ENCODE measurements around the gene FABP3.
"Not testable (repeated sequence)": the region's sequence is repeated elsewhere in the genome, so short reads cannot be mapped to it uniquely, and the experiment has no call there.

FABP3 gene

DNA sequence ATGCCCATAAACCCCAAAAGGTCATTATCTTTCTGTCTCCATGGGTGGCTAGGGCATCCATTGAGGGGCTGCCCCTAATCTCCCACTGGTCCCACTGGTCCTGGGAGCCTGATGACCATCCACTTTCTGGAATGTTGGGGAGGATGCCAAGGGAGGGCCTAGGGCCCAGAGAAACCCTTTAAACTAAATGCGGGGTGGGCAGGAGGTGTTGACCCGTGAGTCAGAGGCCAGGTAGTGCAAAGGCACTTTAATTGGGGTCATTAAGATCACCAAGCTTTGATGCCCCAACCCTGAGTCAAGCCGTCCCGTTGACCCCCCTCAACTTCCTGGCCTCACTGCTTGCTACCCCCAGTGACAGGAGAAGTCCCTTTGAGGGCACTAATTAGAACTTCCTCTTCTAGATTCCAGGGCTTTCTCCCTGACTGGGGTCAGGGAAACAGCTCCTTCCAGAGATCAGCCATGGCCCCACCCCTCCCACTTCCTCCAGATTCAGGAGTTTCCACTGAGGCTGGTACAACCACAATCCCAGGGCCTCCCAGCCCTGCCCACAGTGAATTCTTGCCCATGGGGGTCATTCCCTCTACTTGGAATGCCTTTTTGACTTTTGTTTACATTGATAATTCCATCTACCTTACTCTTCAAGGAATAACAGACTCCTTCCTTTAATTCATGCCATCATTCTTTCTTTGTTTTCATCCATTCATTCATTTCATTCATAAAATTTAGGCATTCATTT lies 24.7 kb upstream of the FABP3 start:
- no peak for DNase-seq

- DNase-seq = no peak
Measured at GRCh38 chr1:31396633-31397351, 23.9 kb upstream of the FABP3 start.

- DNase-seq = peak; percentile 76
Measured at GRCh38 chr1:31394584-31395193, 21.8 kb upstream of the FABP3 start.

DNA sequence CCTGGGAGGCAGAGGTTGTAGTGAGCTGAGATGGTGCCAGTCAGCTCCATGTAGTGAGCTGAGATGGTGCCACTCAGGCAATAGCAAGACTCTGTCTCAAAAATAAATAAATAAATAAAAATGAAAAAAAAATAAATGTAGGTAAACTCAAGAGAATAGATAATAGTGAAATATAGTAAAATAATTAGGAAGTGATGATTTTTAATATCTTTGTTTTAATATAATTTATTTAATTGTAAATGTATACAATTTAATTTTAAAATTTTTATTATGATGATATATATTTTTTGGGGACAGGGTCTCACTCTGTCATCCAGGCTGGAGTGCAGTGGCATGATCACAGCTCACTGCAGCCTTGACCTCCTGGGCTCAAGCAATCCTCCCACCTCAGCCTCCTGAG lies 20.6 kb upstream of the FABP3 start:
- DNase-seq = no peak

DNA sequence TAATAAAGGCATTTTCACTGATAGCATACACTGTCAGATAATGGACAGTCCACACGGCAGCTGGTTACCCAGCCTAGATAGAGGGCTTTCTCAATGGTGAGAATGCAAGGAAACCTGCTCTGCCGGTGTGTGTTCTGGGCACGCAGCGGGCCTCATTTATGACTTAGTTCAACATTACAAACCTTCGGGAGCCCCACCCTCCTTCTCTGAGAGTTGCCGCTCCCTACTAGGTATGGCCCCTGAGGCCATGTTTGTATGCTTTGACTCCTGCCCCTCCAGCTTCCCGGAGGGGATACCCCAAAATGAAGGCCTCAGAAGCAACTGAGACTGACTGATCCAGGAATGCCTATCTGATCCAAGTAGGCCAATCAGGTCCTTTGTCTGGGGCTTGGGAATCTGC lies 17.2 kb upstream of the FABP3 start:
- no peak for DNase-seq

DNA sequence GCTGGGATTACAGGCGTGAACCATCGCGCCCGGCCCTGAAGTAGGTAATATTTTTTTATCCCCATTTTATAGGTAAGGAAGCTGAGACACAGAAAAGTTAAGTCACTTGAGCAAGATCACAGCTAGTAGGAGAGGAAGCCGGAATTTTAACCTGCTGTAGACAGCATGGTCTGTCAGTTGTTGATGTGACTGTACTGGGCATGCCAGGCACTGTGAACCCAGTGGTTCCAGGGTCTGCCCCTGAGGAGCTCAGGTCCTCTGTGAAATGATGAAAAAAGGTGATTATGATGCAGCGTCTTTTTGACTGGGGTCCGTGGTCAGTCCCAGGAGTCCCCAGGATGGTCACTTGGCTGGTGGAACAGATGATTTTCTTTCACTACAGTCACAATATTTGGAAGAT lies 16.7 kb upstream of the FABP3 start:
- DNase-seq = no peak

GRCh38 chr1:31387612-31388011 lies 14.7 kb upstream of the FABP3 start:
- no peak for DNase-seq

DNA sequence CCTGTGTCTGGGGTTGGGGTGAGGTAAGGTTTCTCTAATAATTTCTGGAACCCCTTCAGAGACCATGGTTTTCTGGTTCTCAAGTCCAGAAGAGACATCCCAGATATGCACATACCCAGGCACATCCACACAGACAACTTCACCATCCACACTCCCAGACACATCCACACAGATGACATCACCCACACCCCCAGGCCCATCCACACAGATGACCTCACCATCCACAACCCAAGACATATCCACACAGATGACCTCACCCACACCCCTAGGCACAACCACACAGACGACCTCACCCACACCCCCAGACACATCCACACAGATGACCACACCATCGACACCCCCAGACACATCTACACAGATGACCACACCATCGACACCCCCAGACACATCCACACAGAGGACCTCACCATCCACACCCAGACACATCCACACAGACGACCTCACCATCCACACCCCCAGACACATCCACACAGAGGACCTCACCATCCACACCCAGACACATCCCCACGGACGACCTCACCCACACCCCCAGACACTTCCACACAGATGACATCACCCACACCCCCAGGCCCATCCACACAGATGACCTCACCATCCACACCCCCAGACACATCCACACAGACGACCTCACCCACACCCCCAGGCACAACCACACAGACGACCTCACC lies 13.8 kb upstream of the FABP3 start:
- not testable (repeated sequence) for DNase-seq

DNA sequence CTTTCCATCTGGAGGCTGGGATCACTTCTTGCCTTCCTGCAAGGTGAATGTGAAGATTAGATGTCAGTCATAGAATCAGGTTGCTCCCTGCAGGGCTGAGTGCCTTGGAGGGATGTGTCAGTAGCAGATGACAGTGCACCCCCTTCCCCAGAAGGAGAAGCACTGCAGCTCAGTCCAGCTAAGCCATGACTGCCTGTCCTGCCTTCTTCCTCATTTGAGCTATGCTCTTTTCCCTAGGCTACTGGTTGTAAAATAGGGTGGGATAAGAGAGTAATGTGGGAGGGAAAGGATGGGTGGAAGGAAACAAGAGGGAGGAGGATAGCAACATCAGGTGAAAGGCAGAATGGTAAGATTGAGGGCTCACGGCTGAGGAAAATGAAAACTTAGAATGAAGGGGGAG lies 11.1 kb upstream of the FABP3 start:
- no peak for DNase-seq

DNA sequence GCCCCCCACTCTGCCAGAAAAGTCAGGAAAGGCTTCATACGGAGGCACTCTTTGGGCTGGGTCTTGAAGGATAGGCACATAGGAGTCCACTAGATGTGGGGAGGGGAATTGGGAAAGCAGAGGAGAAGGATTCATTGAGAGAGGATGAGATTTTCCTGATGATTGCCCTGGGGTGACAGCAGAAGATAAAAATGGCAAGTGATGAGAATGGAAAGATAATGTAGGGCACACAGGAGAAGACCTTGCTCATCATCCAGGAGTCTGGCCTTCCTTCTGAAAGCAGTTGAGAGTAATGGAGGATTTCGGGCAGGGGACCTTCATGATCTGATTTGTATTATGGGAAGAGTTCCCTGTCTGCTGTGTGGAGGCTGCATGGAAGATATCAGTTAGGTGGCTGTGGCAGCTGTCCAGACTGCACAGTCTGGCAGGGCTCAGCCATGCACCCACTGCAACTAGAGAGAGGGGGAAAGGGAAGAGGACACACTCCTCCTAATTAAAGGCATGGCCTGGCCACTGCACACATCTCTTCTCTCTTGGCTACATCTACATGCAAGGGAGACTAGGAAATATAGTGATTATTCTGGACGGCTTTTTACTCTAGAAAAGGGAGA lies 9.6 kb upstream of the FABP3 start:
- no peak for DNase-seq

DNA sequence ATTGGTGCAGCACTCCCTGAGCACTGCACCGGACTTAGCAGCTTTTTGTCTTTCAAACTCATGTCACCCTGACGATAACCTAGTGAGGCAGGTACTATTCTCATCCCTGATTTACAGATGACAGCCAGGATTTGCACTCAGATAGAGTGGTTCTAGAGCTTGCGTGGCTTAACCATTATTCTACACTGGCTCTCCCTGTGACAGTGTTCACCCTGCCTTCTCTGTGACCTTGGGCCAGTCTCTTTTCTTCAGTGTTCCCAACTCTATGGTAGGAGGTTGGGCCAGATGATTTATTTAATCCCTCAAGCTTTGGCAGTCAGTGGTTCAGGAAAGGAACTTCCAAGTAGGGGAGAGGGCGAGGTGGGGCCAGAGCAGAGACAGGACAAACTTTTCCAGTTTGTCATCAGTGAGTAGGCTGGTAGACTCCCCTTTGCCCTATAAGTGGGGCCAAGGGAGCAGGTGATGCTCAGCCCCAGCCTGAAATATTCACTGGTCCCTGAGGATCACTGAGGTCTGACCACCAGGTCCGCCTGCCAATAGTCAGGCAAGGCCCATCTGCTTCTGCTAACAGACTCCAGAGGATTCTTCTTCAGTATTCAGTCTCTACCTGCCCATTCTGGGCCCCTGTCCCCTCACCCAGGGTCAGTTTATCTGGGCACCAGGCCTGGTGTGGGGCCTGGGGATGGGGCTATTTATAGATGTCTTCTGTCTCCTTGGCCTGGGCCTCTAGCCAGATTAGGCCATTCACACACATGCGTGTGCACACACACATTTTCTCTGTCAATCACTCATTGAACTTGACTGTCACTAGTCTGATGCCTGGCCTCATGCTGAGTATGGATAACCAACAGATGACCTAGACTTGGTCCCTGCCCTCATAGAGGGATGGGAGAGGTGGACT lies 8.8 kb upstream of the FABP3 start:
- DNase-seq = no peak

DNA sequence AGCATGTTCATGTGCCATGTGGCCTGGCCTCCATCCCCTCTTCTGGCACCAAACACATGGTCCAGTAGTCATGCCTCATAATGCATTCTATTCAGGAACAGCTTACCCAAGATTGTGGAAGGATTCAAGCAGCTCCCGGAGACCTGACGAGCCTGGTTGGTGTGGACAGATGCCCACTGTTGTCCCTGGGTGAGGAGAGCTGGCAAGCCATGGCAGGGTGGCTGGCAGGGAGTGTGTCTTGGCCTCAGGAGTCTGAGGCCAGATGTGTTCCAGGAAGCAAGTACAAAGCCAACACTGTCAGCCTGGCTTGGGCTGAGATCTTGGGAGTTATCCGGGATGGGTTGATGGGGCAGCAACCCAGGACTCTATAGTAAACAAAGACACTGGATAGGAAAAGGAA lies 7.3 kb upstream of the FABP3 start:
- DNase-seq = no peak

DNA sequence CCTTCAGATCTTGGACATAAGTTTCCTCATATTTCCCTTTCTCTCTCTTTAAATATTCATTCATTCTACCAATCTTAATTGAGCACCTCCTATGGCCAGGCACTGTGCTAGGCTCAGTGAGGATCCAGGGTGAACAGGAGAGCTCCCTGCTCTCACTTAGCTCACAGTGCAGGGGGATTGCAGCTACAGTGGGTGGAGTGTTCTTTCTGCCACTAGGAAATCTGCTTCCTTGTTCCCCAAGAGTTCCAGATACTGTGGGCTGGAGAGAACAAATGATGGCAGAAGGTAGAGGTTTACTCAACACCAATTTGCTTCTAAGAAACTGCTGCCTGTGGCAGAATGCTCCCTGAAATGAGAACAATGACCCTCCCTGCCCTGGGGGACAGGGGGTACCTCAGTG lies 5.1 kb upstream of the FABP3 start:
- DNase-seq = no peak

DNA sequence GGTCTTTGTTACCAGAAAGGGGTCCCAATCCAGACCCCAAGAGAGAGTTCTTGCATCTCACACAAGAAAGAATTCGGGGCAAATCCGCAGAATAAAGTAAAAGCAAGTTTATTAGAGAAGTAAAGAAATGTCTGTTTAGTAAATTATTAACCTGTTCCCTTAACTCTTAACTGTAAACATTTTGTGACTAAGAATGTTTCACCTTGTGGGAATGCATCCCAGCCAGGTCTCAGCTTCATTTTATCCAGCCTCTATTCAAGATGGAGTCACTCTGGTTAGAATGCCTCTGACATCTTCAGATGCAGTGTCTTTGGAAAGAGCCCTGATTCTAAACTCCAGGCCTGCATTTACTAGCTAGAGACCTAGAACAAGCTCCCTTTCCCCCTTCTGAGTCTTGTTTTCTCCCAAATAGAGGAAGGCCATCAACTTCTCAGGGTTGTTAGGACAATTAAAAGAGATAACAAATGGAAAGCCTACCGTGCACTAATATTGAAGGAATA lies 4.5 kb upstream of the FABP3 start:
- no peak for DNase-seq

DNA sequence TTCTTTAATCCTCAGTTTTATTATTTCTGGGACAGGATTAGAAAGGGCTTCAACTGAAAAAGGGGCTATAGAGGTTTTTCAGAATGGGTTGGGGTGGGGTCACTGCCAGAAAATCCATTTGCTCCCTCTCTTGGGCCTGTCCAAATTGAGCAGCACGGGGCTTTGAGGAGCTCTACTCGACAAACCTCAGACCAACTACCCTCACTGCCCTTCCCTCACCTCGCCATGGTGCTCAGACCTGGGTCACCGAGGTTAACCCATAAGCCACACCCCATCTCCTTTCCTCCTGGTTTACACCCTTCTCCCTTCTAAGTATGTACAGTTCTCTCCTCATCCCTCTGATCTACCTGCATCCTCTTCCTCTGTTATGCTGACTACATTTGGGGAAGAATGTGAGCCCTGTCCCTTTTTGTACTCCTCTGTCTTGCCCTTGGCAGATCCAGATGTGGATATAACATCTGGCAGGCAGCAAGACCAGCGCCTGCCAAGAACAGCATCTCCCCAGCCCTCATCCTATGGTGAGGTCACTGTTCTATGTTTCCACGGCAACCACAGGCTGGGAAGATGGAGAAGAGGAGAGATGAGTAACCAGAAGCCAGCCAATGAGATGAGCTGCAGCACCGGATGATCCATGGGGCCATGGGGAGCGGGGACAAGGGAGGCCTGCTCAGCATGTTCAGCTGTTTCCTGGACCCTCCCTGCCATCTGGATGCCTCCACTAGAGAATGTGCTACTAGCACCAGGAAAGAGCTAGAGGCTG lies 3.7 kb upstream of the FABP3 start:
- no peak for DNase-seq

GRCh38 chr1:31374511-31375196 lies 1.8 kb upstream of the FABP3 start:
- no peak for DNase-seq

DNA sequence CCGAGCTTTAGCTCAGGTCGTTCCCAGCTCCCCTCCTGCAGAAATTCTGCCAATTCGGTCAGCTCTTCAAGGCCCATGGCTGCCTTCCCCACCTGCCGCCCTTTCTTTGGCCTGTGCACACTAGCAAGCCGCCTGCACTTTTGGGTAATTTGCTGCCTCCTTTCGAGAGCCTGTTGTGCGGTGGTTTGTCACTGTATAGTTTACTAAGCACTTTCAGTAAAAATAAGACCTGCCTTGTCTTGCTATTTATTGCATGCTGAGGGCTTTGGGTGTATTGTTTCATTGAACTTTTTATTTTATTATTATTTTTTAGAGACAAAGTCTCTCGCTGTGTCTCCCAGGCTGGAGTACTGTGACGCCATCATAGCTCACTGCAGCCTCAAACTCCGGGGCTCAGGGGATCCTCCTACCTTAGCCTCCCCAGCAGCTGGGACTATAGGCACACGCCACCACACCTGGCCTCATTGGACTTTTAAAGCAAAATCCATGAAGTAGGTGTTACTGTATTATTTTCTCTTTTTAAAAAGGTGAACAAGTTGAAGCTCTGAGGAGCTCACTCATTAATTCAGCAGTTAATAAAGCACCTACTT lies 1.1 kb upstream of the FABP3 start:
- no peak for DNase-seq

DNA sequence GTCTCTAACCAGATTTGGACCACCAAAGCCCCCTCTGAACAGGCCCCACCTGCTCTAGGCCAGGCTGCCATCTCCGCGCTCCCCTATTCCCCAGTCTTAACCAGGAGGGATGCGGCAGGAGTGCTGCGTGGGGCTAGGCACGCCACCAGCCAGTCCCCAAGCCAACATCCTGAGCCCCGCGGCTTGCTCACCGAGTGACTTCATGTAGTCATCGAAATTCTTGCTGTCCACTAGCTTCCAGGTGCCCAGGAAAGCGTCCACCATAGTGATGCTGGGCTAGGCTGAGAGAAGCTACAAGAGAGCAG lies 173 bp downstream of the FABP3 start:
- no peak for DNase-seq

- no peak for DNase-seq
Measured at GRCh38 chr1:31372051-31372450, 825 bp downstream of the FABP3 start.
